Activated CD4-positive, alpha-beta T cell treated with anti-CD3 and anti-CD28 coated beads, Interleukin-2, amount 10 ng/mL, durations not matched to agents 24 days and 14 days (primary cell): ENCODE measurements around the gene CCDC200. TPM values are rescaled to one million over a fixed set of nuclear protein-coding genes. Genes with fewer than 3 reads are reported as not detected.
"Not testable (repeated sequence)": the region's sequence is repeated elsewhere in the genome, so short reads cannot be mapped to it uniquely, and the experiment has no call there.

ENCODE experiments used
- DNase-seq: peaks from one replicate; pipeline ENCODE4 v3.0.0; 2022
- H3K27ac Mint-ChIP-seq: one replicate; pipeline ENCODE4 v1.8.0; 2022; ENCODE audit warnings: mild to moderate bottlenecking, mixed read lengths
- H3K27me3 Mint-ChIP-seq: one replicate; pipeline ENCODE4 v1.8.0; 2022; ENCODE audit warnings: mixed read lengths
- H3K36me3 Mint-ChIP-seq: one replicate; pipeline ENCODE4 v1.8.0; 2022; ENCODE audit warnings: low read depth, mild to moderate bottlenecking, mixed read lengths
- H3K4me1 Mint-ChIP-seq: one replicate; pipeline ENCODE4 v1.8.0; 2021; ENCODE audit warnings: mixed read lengths
- H3K4me3 Mint-ChIP-seq: one replicate; pipeline ENCODE4 v1.8.0; 2022; ENCODE audit warnings: mild to moderate bottlenecking, moderate library complexity, mixed read lengths
- H3K9me3 Mint-ChIP-seq: one replicate; pipeline ENCODE4 v1.8.0; 2021; ENCODE audit warnings: mixed read lengths
- intact Hi-C: fragments of 100-400 bp; cut with micrococcal nuclease; formaldehyde crosslinking; loops from one replicate; pipeline ENCODE4 v1.15.1; 2023
- total RNA-seq: library from RNA; stranded (reverse); gene quantifications from 2 replicates; pipeline ENCODE4 v1.2.3, GENCODE V29; 2022

The CCDC200 gene
- 0.65 and 0.92 TPM in 2 replicates for total RNA-seq

GRCh38 chr17:43228020-43228782 lies at the start of gene CCDC200:
Gene CCDC200 (minus strand): TSS chr17:43228623. CDS start chr17:43228554, 69 bp downstream.
- DNase-seq, H3K4me3 Mint-ChIP-seq, H3K27me3 Mint-ChIP-seq, intact Hi-C loops, H3K9me3 Mint-ChIP-seq, H3K4me1 Mint-ChIP-seq, H3K27ac Mint-ChIP-seq, H3K36me3 Mint-ChIP-seq: not testable (repeated sequence)

GRCh38 chr17:43272914-43273313 lies 44.5 kb upstream of the CCDC200 start:
- H3K27me3 Mint-ChIP-seq, H3K4me1 Mint-ChIP-seq, H3K27ac Mint-ChIP-seq, H3K9me3 Mint-ChIP-seq, intact Hi-C loops, DNase-seq, H3K4me3 Mint-ChIP-seq, H3K36me3 Mint-ChIP-seq: not testable (repeated sequence)

- DNase-seq, result peak; percentile 61
These were observed 44.1 kb upstream of the CCDC200 start for GRCh38 chr17:43272483-43272882.

GRCh38 chr17:43270552-43271504 lies 42.4 kb upstream of the CCDC200 start:
- intact Hi-C loops, H3K36me3 Mint-ChIP-seq, H3K27ac Mint-ChIP-seq: not testable (repeated sequence)

More at GRCh38 chr17:43272483-43272882, 44.1 kb upstream of the CCDC200 start:
- intact Hi-C loops, H3K27me3 Mint-ChIP-seq, H3K36me3 Mint-ChIP-seq, H3K4me1 Mint-ChIP-seq, H3K9me3 Mint-ChIP-seq: not testable (repeated sequence)
- H3K4me3 Mint-ChIP-seq, result peak overlapping the region; percentile 57
- peak overlapping the region; percentile 84 for H3K27ac Mint-ChIP-seq

GRCh38 chr17:43246456-43246855 lies 18.0 kb upstream of the CCDC200 start:
- intact Hi-C loops, H3K36me3 Mint-ChIP-seq, H3K27me3 Mint-ChIP-seq, H3K27ac Mint-ChIP-seq, H3K4me3 Mint-ChIP-seq, H3K4me1 Mint-ChIP-seq, H3K9me3 Mint-ChIP-seq: not testable (repeated sequence)
- peak; percentile 87 for DNase-seq

More at GRCh38 chr17:43270552-43271504, 42.4 kb upstream of the CCDC200 start:
- H3K4me3 Mint-ChIP-seq, H3K9me3 Mint-ChIP-seq, H3K4me1 Mint-ChIP-seq, H3K27me3 Mint-ChIP-seq, DNase-seq: not testable (repeated sequence)

GRCh38 chr17:43240596-43241352 lies 12.4 kb upstream of the CCDC200 start:
- H3K9me3 Mint-ChIP-seq, result not testable (repeated sequence)
- peak; percentile 56 for DNase-seq

GRCh38 chr17:43239597-43239996 lies 11.2 kb upstream of the CCDC200 start:
- H3K4me1 Mint-ChIP-seq, H3K27me3 Mint-ChIP-seq, H3K9me3 Mint-ChIP-seq, H3K4me3 Mint-ChIP-seq, H3K36me3 Mint-ChIP-seq, H3K27ac Mint-ChIP-seq, DNase-seq, intact Hi-C loops: not testable (repeated sequence)

More at GRCh38 chr17:43240596-43241352, 12.4 kb upstream of the CCDC200 start:
- H3K27ac Mint-ChIP-seq, H3K4me3 Mint-ChIP-seq, H3K27me3 Mint-ChIP-seq, H3K36me3 Mint-ChIP-seq, intact Hi-C loops, H3K4me1 Mint-ChIP-seq: not testable (repeated sequence)

- H3K9me3 Mint-ChIP-seq, H3K27ac Mint-ChIP-seq, H3K4me1 Mint-ChIP-seq, H3K36me3 Mint-ChIP-seq, intact Hi-C loops, H3K27me3 Mint-ChIP-seq, DNase-seq, H3K4me3 Mint-ChIP-seq: not testable (repeated sequence)
These were observed 5.5 kb upstream of the CCDC200 start, which contains the start of gene RNU2-1 for GRCh38 chr17:43233877-43234276. Gene RNU2-1 (minus strand): TSS chr17:43233977.

- H3K4me3 Mint-ChIP-seq, H3K27ac Mint-ChIP-seq, H3K27me3 Mint-ChIP-seq, H3K4me1 Mint-ChIP-seq, H3K9me3 Mint-ChIP-seq, intact Hi-C loops, DNase-seq, H3K36me3 Mint-ChIP-seq: not testable (repeated sequence)
These were observed 4.8 kb upstream of the CCDC200 start for GRCh38 chr17:43233263-43233662.

- H3K27ac Mint-ChIP-seq, result peak overlapping the region; percentile 48
- DNase-seq, result peak; percentile 79
- H3K27me3 Mint-ChIP-seq, H3K9me3 Mint-ChIP-seq, H3K4me1 Mint-ChIP-seq, H3K36me3 Mint-ChIP-seq, intact Hi-C loops: not testable (repeated sequence)
- H3K4me3 Mint-ChIP-seq, result peak overlapping the region; percentile 41
These were observed 3.7 kb upstream of the CCDC200 start for GRCh38 chr17:43232021-43232699.

GRCh38 chr17:43231205-43232020 lies 3.0 kb upstream of the CCDC200 start:
- H3K27me3 Mint-ChIP-seq, H3K36me3 Mint-ChIP-seq, H3K27ac Mint-ChIP-seq, H3K4me1 Mint-ChIP-seq, H3K4me3 Mint-ChIP-seq, H3K9me3 Mint-ChIP-seq, intact Hi-C loops: not testable (repeated sequence)
- DNase-seq, result peak; percentile 48

GRCh38 chr17:43226393-43226792 lies 2.0 kb downstream of the CCDC200 start:
- no peaks in the 10 kb centered on the region for H3K9me3 Mint-ChIP-seq
- H3K27ac Mint-ChIP-seq, result no peak overlapping the region
- H3K4me1 Mint-ChIP-seq, result peaks cover 5% of the 10 kb centered on the region
- H3K36me3 Mint-ChIP-seq, result peaks cover 8% of the 10 kb centered on the region
- H3K4me3 Mint-ChIP-seq, result no peak overlapping the region
- no peak for DNase-seq
- no peaks in the 10 kb centered on the region for H3K27me3 Mint-ChIP-seq
- intact Hi-C loops, result no loop called here
